CD4-positive, alpha-beta T cell treated with Interleukin-21 for 1 hour (primary cell): Measurements from ENCODE around the gene TIGD6.

ENCODE experiments used
- DNase-seq: peaks from one replicate; pipeline ENCODE4 v3.0.0-alpha.2; 2020

The TIGD6 gene

GRCh38 chr5:150015415-150015814 lies 15.0 kb upstream of the TIGD6 start:
- no peak for DNase-seq

GRCh38 chr5:150014456-150014855 lies 14.0 kb upstream of the TIGD6 start:
- DNase-seq, result no peak

- no peak for DNase-seq
These were observed 13.5 kb upstream of the TIGD6 start for GRCh38 chr5:150013931-150014330.

GRCh38 chr5:150009671-150010387 lies 9.4 kb upstream of the TIGD6 start:
- DNase-seq, result no peak

GRCh38 chr5:150007050-150007449 lies 6.6 kb upstream of the TIGD6 start:
- DNase-seq, result no peak

- no peak for DNase-seq
These were observed 5.9 kb upstream of the TIGD6 start for GRCh38 chr5:150006318-150006717.

- peak; percentile 80 for DNase-seq
These were observed 1.4 kb upstream of the TIGD6 start for GRCh38 chr5:150001660-150002486.

- DNase-seq, result peak; percentile 30
These were observed 671 bp upstream of the TIGD6 start for GRCh38 chr5:150000990-150001659.

- no peak for DNase-seq
These were observed 593 bp downstream of the TIGD6 start for GRCh38 chr5:149999866-150000255.

- no peak for DNase-seq
These were observed 1.1 kb downstream of the TIGD6 start for GRCh38 chr5:149999359-149999758.

- no peak for DNase-seq
These were observed 2.2 kb downstream of the TIGD6 start for GRCh38 chr5:149998281-149998680.

- no peak for DNase-seq
These were observed 4.1 kb downstream of the TIGD6 start for GRCh38 chr5:149996205-149996890.

GRCh38 chr5:149995385-149996204 lies 4.9 kb downstream of the TIGD6 start:
- no peak for DNase-seq

GRCh38 chr5:149993471-149993870 lies 7.0 kb downstream of the TIGD6 start:
- DNase-seq, result no peak

GRCh38 chr5:149990518-149991376 lies 9.7 kb downstream of the TIGD6 start:
- DNase-seq, result peak; percentile 75

GRCh38 chr5:149988126-149988525 lies 12.3 kb downstream of the TIGD6 start:
- no peak for DNase-seq

GRCh38 chr5:149982505-149982904 lies 17.9 kb downstream of the TIGD6 start:
- DNase-seq, result no peak

- no peak for DNase-seq
These were observed 19.2 kb downstream of the TIGD6 start for GRCh38 chr5:149981206-149981605.

GRCh38 chr5:149979896-149980295 lies 20.6 kb downstream of the TIGD6 start:
- no peak for DNase-seq

- no peak for DNase-seq
These were observed 25.0 kb downstream of the TIGD6 start for GRCh38 chr5:149975409-149975808.
